Measurements from ENCODE around the gene MEAF6.
"Not testable (repeated sequence)": the region's sequence is repeated elsewhere in the genome, so short reads cannot be mapped to it uniquely, and the experiment has no call there.

Gene MEAF6

GRCh38 chr1:37529888-37530287, 15.3 kb upstream of the MEAF6 start:
- not testable (repeated sequence) for DNase-seq

DNA sequence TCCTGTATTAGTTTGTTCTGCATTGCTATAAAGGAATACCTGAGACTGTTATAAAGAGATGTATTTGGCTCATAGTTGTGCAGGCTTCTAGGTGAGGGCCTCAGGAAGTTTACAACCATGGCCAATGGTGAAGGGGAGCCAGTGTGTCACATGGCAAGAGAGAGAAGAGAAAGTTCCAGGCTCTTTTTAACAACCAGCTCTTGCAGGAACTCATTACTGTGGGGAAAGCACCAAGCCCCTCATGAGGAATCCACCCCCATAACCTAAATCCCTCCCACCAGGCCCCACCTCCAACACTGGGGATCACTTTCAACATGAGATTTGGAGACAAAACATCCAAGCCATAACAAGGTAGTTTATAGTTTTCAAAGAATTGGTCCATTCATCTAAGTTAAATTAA, 5.0 kb upstream of the MEAF6 start:
- DNase-seq, result no peak

- not testable (repeated sequence) for DNase-seq
Measured at GRCh38 chr1:37518929-37519328, 4.4 kb upstream of the MEAF6 start.

DNA sequence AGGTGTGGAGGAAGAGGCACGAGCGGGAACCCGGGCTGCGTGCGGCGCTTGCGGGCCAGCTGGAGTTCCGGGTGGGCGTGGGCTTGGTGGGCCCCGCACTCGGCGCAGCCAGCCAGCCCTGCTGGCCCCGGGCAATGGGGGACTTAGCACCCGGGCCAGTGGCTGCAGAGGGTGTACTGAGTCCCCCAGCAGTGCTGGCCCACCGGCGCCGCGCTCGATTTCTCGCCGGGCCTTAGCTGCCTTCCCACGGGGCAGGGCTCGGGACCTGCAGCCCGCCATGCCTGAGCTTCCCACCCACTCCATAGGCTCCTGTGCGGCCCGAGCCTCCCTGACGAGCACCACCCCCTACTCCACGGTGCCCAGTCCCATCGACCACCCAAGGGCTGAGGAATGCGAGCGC, 3.7 kb upstream of the MEAF6 start:
- DNase-seq, result not testable (repeated sequence)

DNA sequence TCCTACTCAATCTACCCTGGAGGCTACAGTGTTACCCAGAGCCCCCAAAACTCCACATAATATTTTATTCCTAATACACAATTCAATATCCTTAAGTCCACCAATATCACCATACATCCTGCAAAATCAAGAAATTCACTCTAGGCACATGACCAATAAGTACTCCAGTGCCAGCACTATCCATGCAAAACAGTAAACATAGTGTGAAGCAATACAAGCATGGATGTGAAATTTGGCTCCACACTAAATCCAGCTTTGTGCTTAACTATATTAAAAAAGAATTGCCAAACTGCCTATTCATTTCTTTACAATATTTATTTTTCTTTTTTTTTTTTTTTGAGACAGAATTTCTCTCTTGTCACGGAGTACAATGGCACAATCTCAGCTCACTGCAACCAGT, 3.0 kb upstream of the MEAF6 start:
- no peak for DNase-seq

GRCh38 chr1:37515185-37516034, 844 bp upstream of the MEAF6 start:
- no peak for DNase-seq

DNA sequence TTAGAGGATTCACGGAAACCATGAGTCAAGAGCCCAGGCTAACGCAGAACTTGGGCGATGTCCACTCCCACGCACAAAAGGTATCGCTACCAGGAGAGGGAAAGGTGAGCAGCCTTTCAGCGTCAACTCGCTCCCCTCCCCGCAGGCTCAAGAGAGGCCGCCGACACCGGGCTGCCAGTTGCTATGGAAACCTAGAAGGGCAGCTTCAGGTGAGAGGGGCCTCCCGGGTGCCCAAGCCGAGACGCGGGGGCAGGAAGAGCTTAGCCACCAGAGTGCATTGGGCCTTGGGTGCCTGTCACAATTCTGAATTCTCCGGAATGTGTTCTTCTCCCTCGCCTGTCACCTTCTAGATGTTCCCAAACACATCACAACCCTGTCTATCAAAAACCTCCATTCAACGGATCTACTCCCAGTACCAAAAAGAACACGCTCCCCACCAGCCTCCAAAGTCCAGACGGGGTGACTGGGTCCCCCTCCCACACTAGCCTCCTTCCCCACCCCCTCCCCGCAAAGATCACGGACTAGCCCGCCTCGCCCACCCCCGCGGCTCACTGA, 694 bp downstream of the MEAF6 start:
- peak in 8 of 14 donors; percentile 2 to 59 (median 26) for DNase-seq

DNA sequence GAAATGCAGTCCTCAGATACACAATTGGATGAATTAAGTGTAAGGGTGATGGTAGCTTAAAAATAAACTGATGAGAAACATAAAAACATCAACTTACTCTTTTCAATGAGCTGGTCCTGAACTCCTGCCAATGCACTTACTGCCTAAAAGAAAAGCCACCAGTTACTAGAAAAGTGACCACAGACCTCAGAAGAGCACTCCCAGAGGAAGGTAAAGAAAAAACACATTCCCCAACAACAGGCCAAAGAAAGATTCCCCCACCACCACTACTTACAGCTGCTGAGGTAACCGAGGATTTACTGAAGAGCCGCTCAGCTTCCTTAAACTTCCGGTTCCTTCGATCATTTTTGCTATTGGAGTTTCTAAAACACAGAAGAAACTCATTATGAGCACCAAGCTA, 5.4 kb downstream of the MEAF6 start:
- DNase-seq, result no peak

- DNase-seq, result no peak
Measured at GRCh38 chr1:37506740-37507139, 7.8 kb downstream of the MEAF6 start.

- not testable (repeated sequence) for DNase-seq
Measured at GRCh38 chr1:37502791-37503190, 11.8 kb downstream of the MEAF6 start.

DNA sequence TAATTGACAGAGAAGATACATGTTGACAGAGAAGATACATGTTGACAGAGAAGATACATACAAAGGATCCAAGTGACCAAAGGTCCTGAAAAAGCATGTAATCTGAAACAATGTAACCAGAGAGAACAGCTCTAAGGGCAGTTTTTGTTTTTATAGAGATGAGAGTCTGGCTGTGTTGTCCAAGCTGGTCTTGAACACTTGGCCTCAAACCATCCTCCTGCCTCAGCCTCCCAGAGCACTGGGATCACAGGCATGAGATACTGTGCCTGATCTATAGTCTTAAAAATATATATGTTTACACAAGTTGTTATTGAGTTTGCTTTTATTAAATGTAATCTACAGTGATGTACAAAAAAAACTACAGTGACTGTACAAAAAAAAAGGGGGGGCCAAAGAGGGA, 12.5 kb downstream of the MEAF6 start:
- DNase-seq, result no peak

DNA sequence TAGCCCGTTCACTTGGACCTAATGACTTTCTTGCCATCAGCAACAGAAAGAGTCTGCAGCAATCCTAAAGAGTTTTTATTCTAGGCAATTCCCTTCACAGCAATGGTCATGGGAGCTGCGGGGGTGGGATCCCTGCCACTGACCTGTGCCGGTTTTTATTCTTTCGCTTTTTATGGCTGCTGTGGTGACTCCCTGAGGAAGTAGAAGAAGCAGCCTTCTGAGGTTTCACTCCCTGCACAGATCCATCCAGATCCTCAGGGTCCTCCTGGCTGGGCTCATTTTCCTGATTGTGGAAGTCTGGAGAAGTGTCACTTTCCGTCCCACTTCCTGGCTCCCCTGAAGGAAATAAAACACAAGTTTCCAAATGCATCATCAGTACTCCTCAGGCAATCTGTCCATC, 12.9 kb downstream of the MEAF6 start:
- DNase-seq, result no peak

DNA sequence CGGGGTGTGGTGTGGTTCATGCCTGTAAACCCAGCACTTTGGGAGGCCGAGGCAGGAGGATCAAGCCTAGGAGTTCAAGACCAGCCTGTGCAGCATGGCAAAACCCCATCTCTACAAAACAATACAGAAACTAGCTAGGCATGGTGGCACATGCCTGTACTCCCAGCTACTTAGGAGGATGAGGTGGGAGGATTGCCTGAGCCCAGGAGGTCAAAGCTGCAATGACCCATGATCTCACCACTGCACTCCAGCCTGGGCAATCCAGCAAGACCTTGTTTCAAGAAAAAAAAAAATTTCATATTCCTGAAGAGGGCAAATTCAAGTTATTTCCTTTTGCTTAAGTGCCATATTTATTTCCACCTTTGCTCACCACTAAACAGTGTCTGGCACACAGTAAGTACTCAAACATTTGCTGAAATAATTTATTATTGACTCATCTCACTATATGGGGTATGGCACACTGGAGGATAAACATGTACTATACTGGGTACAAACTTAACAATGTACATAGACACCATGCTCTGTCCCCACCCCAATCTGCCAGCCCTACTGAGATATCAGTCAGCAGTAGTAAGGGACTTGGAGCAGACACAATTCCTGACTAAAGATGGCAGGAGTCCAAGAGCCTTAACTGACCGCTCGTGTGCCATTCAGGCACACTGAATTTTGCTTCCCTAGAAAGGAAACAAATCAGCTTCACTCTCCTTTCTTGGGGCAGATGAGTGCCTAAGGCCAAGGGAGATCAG, 15.5 kb downstream of the MEAF6 start:
- DNase-seq, result peak in 1 of 14 donors; percentile 19

GRCh38 chr1:37497832-37498231, 16.7 kb downstream of the MEAF6 start:
- DNase-seq, result no peak

- no peak for DNase-seq
Measured at GRCh38 chr1:37495875-37496274, 18.7 kb downstream of the MEAF6 start.

GRCh38 chr1:37493336-37494098, 21.0 kb downstream of the MEAF6 start:
- no peak for DNase-seq

- no peak for DNase-seq
Measured at GRCh38 chr1:37487619-37487984, 27.0 kb downstream of the MEAF6 start.

GRCh38 chr1:37486680-37487618, 27.6 kb downstream of the MEAF6 start:
- peak in 11 of 14 donors; percentile 19 to 74 (median 44) for DNase-seq

DNA sequence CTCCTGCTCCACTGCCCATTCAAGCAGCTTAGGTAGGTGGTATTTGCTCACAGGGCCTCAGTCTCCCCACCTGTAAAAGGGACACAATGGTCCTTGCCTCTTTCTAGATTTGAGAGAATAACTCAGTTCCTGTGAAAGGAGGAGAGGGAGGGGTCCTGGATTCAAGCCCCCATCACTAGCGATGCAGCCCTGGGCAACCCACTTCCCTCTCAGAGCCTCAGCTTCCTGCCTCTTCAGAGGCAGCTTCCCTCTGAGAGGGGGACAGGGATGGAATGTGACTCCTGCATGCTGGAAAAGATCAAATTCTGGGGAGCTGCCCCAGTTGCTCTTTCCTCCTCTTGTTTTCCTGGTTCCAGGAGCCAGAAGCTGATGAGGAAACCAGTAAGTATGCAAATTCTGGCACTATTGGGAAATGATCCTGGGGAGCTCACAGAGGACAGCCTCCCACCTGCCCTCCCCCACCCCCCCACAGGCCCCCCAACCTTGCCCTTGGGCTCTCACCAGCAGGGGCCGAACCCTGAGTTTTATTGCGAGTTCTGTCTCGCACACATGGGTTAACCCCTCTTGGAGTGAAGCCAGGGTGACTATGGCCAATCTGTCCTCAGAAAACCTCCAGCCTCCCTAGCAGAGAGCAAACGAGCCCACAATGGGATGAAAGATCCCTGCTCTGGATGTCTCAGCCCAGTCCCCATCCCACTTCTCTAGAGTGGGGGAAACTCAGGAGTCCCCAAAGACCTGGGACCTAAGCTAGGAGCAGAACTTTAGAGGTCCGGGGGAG, 28.5 kb downstream of the MEAF6 start:
- DNase-seq, result no peak

GRCh38 chr1:37484325-37485051, 30.1 kb downstream of the MEAF6 start:
- no peak for DNase-seq
